ENCODE measurements around the gene OR51V1. TPM values are rescaled to one million over a fixed set of nuclear protein-coding genes. Genes with fewer than 3 reads are reported as not detected.

OR51V1 gene
- total RNA-seq, 1 experiment from 2014 or later = not detected

GRCh38 chr11:5246772-5247471 lies 46.4 kb upstream of the OR51V1 start:
- Histone ChIP-seq H3K4me1 (replicated peaks; ENCODE audit: insufficient read depth) (no peaks in the 10 kb centered on the region), H2AFZ (no peak overlapping the region), H3F3A (ENCODE audit: insufficient read depth, low read depth) (no peaks in the 10 kb centered on the region), H3K27me3 (ENCODE audit: insufficient read depth, low read depth) (0 out of 2 replicates have a peak, but pooled peaks cover 2% of the 10 kb centered on the region), H4K20me1 (ENCODE audit: insufficient read depth) (no peaks in the 10 kb centered on the region), H3K36me3 (ENCODE audit: low read depth) (no peaks in the 10 kb centered on the region), H3K4me2 (no peak overlapping the region), H3K79me2 (ENCODE audit: low read depth) (no peaks in the 10 kb centered on the region), H3K9me3 (ENCODE audit: insufficient read depth, low read depth) (no peaks in the 10 kb centered on the region), H3K27ac (no peak overlapping the region), H3K4me3 (no peak overlapping the region), H3K9me2 (ENCODE audit: insufficient read depth) (no peaks in the 10 kb centered on the region)
- no peak for TF ChIP-seq EZH2 (IDR thresholded peaks at IDR 0.05; ENCODE audit: low read depth)
- no peak for TF ChIP-seq CTCF (conservative IDR thresholded peaks at IDR 0.05)
- intact Hi-C loops (cut with micrococcal nuclease; ENCODE audit: unreplicated experiment) = no loop called here
- ChIA-PET POLR2A (ENCODE audit: unreplicated experiment) (no interaction called here), CTCF (no interaction called here)
- BruUV-seq (replicated peaks) = no TSS peak
- no peak for DNase-seq

GRCh38 chr11:5245155-5245554 lies 44.7 kb upstream of the OR51V1 start:
- ChIA-PET POLR2A (ENCODE audit: unreplicated experiment) (no interaction called here), CTCF (no interaction called here)
- TF ChIP-seq CTCF (conservative IDR thresholded peaks at IDR 0.05) = no peak
- no peak for TF ChIP-seq EZH2 (IDR thresholded peaks at IDR 0.05; ENCODE audit: low read depth)
- no peaks in the 10 kb centered on the region for H3F3A ChIP-seq (ENCODE audit: insufficient read depth, low read depth)
- intact Hi-C loops (cut with micrococcal nuclease; ENCODE audit: unreplicated experiment) = no loop called here
- BruUV-seq (replicated peaks) = no TSS peak
- no peak overlapping the region for H3K4me3 ChIP-seq
- no peak overlapping the region for H3K4me2 ChIP-seq
- DNase-seq = no peak
- no peaks in the 10 kb centered on the region for H4K20me1 ChIP-seq (ENCODE audit: insufficient read depth)
- H2AFZ ChIP-seq = no peak overlapping the region
- no peaks in the 10 kb centered on the region for H3K9me2 ChIP-seq (ENCODE audit: insufficient read depth)
- H3K27me3 ChIP-seq (ENCODE audit: insufficient read depth, low read depth) = no peaks in the 10 kb centered on the region
- H3K27ac ChIP-seq = no peak overlapping the region
- H3K9me3 ChIP-seq (ENCODE audit: insufficient read depth, low read depth) = no peaks in the 10 kb centered on the region
- no peaks in the 10 kb centered on the region for H3K36me3 ChIP-seq (ENCODE audit: low read depth)
- H3K4me1 ChIP-seq (replicated peaks; ENCODE audit: insufficient read depth) = no peaks in the 10 kb centered on the region
- no peaks in the 10 kb centered on the region for H3K79me2 ChIP-seq (ENCODE audit: low read depth)

- TF ChIP-seq EZH2 (IDR thresholded peaks at IDR 0.05; ENCODE audit: low read depth) (no peak), CTCF (conservative IDR thresholded peaks at IDR 0.05) (no peak)
- no peaks in the 10 kb centered on the region for H3K36me3 ChIP-seq (ENCODE audit: low read depth)
- no peaks in the 10 kb centered on the region for H4K20me1 ChIP-seq (ENCODE audit: insufficient read depth)
- no peaks in the 10 kb centered on the region for H3K27me3 ChIP-seq (ENCODE audit: insufficient read depth, low read depth)
- H3K9me2 ChIP-seq (ENCODE audit: insufficient read depth) = no peaks in the 10 kb centered on the region
- DNase-seq = no peak
- H2AFZ ChIP-seq = no peak overlapping the region
- H3K79me2 ChIP-seq (ENCODE audit: low read depth) = no peaks in the 10 kb centered on the region
- no peak overlapping the region for H3K4me3 ChIP-seq
- H3K4me2 ChIP-seq = no peak overlapping the region
- ChIA-PET POLR2A (ENCODE audit: unreplicated experiment) (no interaction called here), CTCF (no interaction called here)
- H3K4me1 ChIP-seq (replicated peaks; ENCODE audit: insufficient read depth) = no peaks in the 10 kb centered on the region
- H3F3A ChIP-seq (ENCODE audit: insufficient read depth, low read depth) = no peaks in the 10 kb centered on the region
- intact Hi-C loops (cut with micrococcal nuclease; ENCODE audit: unreplicated experiment) = no loop called here
- no peaks in the 10 kb centered on the region for H3K9me3 ChIP-seq (ENCODE audit: insufficient read depth, low read depth)
- BruUV-seq (replicated peaks) = no TSS peak
- H3K27ac ChIP-seq = no peak overlapping the region
Measured at GRCh38 chr11:5243816-5244180, 43.3 kb upstream of the OR51V1 start.

Measured in PC-9 (cell line).